ENCODE results near the gene PLCD3. TPM values are rescaled to one million over a fixed set of nuclear protein-coding genes. Genes with fewer than 3 reads are reported as not detected.

The PLCD3 gene
- total RNA-seq, 1 experiment from 2014 or later: 55.8 TPM

DNA sequence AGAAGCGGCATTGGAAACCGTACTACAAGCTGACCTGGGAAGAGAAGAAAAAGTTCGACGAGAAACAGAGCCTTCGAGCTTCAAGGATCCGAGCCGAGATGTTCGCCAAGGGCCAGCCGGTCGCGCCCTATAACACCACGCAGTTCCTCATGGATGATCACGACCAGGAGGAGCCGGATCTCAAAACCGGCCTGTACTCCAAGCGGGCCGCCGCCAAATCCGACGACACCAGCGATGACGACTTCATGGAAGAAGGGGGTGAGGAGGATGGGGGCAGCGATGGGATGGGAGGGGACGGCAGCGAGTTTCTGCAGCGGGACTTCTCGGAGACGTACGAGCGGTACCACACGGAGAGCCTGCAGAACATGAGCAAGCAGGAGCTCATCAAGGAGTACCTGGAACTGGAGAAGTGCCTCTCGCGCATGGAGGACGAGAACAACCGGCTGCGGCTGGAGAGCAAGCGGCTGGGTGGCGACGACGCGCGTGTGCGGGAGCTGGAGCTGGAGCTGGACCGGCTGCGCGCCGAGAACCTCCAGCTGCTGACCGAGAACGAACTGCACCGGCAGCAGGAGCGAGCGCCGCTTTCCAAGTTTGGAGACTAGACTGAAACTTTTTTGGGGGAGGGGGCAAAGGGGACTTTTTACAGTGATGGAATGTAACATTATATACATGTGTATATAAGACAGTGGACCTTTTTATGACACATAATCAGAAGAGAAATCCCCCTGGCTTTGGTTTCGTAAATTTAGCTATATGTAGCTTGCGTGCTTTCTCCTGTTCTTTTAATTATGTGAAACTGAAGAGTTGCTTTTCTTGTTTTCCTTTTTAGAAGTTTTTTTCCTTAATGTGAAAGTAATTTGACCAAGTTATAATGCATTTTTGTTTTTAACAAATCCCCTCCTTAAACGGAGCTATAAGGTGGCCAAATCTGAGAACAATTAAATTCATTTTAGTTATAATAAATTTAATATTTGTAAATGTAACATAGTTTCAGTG is 17.7 kb upstream of the PLCD3 start:
- H3K36me3 Mint-ChIP-seq: no peaks in the 10 kb centered on the region; the same call in 1 of the 2 replicates
- ATAC-seq: no peak
- H3K4me1 Mint-ChIP-seq: peaks cover 30% of the 10 kb centered on the region
- POLR2A ChIA-PET: interaction anchor here (0.5 to 6.1 kb wide), 15 partner anchors 9 to 396 kb away, joined by 3 to 242 read pairs (median 4); partner anchors contain the start of genes ACBD4 and HEXIM2
- peak; percentile 48 for DNase-seq (ENCODE audit: low spot score)
- CTCF ChIA-PET: interaction anchor here (0.5 to 16.3 kb wide), 30 partner anchors 10 to 1033 kb away, joined by 3 to 531 read pairs (median 5); partner anchors contain the start of genes ACBD4, FMNL1, HEXIM2 and MAP3K14
- H3K27me3 Mint-ChIP-seq (ENCODE audit: low read depth): peaks cover 5% of the 10 kb centered on the region; the same call in 1 of the 2 replicates
- H3K9me3 Mint-ChIP-seq: no peaks in the 10 kb centered on the region
- H3K4me3 Mint-ChIP-seq: peak overlapping the region; percentile 98
- H3K27ac Mint-ChIP-seq: peak overlapping the region; percentile 90
- TF ChIP-seq ATF1 (CRISPR knock-in tag; IDR thresholded peaks at IDR 0.05) (0 out of 2 replicates have a peak, but pooled peaks have one; percentile 11), ZNF263 (CRISPR knock-in tag; IDR thresholded peaks at IDR 0.05; ENCODE audit: low read depth) (no peak), ZNF671 (CRISPR knock-in tag; IDR thresholded peaks at IDR 0.05) (no peak), CBFB (CRISPR knock-in tag; IDR thresholded peaks at IDR 0.05; ENCODE audit: low read depth) (no peak), ZNF396 (CRISPR knock-in tag; IDR thresholded peaks at IDR 0.05; ENCODE audit: borderline replicate concordance) (no peak), OVOL2 (CRISPR knock-in tag; IDR thresholded peaks at IDR 0.05; ENCODE audit: borderline replicate concordance) (no peak), ZNF138 (CRISPR knock-in tag; conservative IDR thresholded peaks at IDR 0.05) (no peak), GABPB1 (CRISPR knock-in tag; IDR thresholded peaks at IDR 0.05) (0 out of 2 replicates have a peak, but pooled peaks have one; percentile 29), CREM (CRISPR knock-in tag; IDR thresholded peaks at IDR 0.05) (no peak), ZNF232 (CRISPR knock-in tag; IDR thresholded peaks at IDR 0.05) (no peak), CREB1 (CRISPR knock-in tag; IDR thresholded peaks at IDR 0.05) (no peak), HMGA2 (CRISPR knock-in tag; IDR thresholded peaks at IDR 0.05) (no peak), JAZF1 (CRISPR knock-in tag; IDR thresholded peaks at IDR 0.05) (no peak), FOXP1 (CRISPR knock-in tag; IDR thresholded peaks at IDR 0.05; ENCODE audit: borderline replicate concordance) (0 out of 2 replicates have a peak, but pooled peaks have one; percentile 32), ETV6 (CRISPR knock-in tag; IDR thresholded peaks at IDR 0.05) (no peak), RORB (CRISPR knock-in tag; IDR thresholded peaks at IDR 0.05) (no peak)
- TF ChIP-seq, protein P1, sequence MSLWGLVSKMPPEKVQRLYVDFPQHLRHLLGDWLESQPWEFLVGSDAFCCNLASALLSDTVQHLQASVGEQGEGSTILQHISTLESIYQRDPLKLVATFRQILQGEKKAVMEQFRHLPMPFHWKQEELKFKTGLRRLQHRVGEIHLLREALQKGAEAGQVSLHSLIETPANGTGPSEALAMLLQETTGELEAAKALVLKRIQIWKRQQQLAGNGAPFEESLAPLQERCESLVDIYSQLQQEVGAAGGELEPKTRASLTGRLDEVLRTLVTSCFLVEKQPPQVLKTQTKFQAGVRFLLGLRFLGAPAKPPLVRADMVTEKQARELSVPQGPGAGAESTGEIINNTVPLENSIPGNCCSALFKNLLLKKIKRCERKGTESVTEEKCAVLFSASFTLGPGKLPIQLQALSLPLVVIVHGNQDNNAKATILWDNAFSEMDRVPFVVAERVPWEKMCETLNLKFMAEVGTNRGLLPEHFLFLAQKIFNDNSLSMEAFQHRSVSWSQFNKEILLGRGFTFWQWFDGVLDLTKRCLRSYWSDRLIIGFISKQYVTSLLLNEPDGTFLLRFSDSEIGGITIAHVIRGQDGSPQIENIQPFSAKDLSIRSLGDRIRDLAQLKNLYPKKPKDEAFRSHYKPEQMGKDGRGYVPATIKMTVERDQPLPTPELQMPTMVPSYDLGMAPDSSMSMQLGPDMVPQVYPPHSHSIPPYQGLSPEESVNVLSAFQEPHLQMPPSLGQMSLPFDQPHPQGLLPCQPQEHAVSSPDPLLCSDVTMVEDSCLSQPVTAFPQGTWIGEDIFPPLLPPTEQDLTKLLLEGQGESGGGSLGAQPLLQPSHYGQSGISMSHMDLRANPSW (CRISPR knock-in tag; conservative IDR thresholded peaks at IDR 0.05; ENCODE audit: low read depth): no peak
- TF ChIP-seq, protein P2, sequence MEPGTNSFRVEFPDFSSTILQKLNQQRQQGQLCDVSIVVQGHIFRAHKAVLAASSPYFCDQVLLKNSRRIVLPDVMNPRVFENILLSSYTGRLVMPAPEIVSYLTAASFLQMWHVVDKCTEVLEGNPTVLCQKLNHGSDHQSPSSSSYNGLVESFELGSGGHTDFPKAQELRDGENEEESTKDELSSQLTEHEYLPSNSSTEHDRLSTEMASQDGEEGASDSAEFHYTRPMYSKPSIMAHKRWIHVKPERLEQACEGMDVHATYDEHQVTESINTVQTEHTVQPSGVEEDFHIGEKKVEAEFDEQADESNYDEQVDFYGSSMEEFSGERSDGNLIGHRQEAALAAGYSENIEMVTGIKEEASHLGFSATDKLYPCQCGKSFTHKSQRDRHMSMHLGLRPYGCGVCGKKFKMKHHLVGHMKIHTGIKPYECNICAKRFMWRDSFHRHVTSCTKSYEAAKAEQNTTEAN (CRISPR knock-in tag; IDR thresholded peaks at IDR 0.05): 0 out of 2 replicates have a peak, but pooled peaks have one; percentile 46
- TF ChIP-seq, protein P3, sequence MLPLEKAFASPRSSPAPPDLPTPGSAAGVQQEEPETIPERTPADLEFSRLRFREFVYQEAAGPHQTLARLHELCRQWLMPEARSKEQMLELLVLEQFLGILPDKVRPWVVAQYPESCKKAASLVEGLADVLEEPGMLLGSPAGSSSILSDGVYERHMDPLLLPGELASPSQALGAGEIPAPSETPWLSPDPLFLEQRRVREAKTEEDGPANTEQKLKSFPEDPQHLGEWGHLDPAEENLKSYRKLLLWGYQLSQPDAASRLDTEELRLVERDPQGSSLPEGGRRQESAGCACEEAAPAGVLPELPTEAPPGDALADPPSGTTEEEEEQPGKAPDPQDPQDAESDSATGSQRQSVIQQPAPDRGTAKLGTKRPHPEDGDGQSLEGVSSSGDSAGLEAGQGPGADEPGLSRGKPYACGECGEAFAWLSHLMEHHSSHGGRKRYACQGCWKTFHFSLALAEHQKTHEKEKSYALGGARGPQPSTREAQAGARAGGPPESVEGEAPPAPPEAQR (CRISPR knock-in tag; IDR thresholded peaks at IDR 0.05): no peak
- TF ChIP-seq, protein P4, sequence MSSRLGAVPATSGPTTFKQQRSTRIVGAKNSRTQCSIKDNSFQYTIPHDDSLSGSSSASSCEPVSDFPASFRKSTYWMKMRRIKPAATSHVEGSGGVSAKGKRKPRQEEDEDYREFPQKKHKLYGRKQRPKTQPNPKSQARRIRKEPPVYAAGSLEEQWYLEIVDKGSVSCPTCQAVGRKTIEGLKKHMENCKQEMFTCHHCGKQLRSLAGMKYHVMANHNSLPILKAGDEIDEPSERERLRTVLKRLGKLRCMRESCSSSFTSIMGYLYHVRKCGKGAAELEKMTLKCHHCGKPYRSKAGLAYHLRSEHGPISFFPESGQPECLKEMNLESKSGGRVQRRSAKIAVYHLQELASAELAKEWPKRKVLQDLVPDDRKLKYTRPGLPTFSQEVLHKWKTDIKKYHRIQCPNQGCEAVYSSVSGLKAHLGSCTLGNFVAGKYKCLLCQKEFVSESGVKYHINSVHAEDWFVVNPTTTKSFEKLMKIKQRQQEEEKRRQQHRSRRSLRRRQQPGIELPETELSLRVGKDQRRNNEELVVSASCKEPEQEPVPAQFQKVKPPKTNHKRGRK (CRISPR knock-in tag; IDR thresholded peaks at IDR 0.05; ENCODE audit: borderline replicate concordance): no peak
- TF ChIP-seq, protein P5, sequence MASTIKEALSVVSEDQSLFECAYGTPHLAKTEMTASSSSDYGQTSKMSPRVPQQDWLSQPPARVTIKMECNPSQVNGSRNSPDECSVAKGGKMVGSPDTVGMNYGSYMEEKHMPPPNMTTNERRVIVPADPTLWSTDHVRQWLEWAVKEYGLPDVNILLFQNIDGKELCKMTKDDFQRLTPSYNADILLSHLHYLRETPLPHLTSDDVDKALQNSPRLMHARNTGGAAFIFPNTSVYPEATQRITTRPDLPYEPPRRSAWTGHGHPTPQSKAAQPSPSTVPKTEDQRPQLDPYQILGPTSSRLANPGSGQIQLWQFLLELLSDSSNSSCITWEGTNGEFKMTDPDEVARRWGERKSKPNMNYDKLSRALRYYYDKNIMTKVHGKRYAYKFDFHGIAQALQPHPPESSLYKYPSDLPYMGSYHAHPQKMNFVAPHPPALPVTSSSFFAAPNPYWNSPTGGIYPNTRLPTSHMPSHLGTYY (CRISPR knock-in tag; IDR thresholded peaks at IDR 0.05): no peak
- TF ChIP-seq, protein P6, sequence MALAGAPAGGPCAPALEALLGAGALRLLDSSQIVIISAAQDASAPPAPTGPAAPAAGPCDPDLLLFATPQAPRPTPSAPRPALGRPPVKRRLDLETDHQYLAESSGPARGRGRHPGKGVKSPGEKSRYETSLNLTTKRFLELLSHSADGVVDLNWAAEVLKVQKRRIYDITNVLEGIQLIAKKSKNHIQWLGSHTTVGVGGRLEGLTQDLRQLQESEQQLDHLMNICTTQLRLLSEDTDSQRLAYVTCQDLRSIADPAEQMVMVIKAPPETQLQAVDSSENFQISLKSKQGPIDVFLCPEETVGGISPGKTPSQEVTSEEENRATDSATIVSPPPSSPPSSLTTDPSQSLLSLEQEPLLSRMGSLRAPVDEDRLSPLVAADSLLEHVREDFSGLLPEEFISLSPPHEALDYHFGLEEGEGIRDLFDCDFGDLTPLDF (CRISPR knock-in tag; IDR thresholded peaks at IDR 0.05): no peak
- TF ChIP-seq, protein P7, sequence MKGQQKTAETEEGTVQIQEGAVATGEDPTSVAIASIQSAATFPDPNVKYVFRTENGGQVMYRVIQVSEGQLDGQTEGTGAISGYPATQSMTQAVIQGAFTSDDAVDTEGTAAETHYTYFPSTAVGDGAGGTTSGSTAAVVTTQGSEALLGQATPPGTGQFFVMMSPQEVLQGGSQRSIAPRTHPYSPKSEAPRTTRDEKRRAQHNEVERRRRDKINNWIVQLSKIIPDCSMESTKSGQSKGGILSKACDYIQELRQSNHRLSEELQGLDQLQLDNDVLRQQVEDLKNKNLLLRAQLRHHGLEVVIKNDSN (CRISPR knock-in tag; IDR thresholded peaks at IDR 0.05): no peak
- TF ChIP-seq, protein P8, sequence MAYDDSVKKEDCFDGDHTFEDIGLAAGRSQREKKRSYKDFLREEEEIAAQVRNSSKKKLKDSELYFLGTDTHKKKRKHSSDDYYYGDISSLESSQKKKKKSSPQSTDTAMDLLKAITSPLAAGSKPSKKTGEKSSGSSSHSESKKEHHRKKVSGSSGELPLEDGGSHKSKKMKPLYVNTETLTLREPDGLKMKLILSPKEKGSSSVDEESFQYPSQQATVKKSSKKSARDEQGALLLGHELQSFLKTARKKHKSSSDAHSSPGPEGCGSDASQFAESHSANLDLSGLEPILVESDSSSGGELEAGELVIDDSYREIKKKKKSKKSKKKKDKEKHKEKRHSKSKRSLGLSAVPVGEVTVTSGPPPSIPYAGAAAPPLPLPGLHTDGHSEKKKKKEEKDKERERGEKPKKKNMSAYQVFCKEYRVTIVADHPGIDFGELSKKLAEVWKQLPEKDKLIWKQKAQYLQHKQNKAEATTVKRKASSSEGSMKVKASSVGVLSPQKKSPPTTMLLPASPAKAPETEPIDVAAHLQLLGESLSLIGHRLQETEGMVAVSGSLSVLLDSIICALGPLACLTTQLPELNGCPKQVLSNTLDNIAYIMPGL (CRISPR knock-in tag; IDR thresholded peaks at IDR 0.05): no peak

All from WTC11 (cell line).